SW 1271 (cell line): ENCODE measurements around the gene MUC5AC.
"Not testable (repeated sequence)": the region's sequence is repeated elsewhere in the genome, so short reads cannot be mapped to it uniquely, and the experiment has no call there.

ENCODE experiments used
- DNase-seq, 2 experiments: peaks; one replicate each; lab custom pipeline; 2025; lab: John Stamatoyannopoulos, UW

Gene MUC5AC

DNA sequence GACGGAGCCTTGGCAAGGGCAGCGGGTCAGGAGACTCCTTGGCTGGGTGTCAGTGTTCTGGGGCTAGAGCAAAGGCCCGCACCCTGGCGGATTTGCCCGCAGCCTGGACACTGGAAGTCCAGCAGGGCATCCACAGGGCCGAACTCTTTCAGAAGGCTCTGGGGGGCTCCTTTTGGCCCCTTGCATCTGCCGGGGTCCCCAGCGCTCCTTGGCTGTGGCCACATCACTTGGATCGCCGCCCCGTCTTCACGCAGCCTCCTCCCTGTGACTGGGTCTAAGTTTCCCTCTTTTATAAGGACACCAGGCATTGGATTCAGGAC lies 20.0 kb downstream of the MUC5AC start:
- DNase-seq, result no peak

DNA sequence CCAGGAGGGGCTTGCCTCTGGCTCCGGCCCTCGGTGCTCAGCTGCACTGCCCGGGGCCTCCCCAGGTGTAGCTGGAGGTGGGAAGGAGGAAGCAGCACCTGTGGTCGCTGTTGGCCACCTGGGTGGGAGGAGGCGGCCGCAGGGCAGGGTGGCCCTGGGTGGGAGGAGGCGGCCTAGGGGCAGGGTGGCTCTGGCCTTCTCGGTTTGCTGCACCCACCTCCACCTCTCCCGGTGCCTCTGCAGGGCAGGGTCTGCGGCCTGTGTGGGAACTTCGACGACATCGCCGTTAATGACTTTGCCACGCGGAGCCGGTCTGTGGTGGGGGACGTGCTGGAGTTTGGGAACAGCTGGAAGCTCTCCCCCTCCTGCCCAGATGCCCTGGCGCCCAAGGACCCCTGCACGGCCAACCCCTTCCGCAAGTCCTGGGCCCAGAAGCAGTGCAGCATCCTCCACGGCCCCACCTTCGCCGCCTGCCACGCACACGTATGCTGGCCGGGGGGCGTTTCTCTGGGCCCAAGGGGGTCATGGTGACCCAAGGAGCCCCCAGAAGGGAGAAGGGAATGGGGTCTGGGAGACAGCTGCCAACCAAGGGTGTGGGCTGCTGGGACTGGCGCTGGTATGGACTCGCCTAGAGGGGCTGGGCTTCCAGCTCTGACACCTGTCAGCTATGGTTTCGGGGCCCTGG lies 20.6 kb downstream of the MUC5AC start:
- no peak for DNase-seq

DNA sequence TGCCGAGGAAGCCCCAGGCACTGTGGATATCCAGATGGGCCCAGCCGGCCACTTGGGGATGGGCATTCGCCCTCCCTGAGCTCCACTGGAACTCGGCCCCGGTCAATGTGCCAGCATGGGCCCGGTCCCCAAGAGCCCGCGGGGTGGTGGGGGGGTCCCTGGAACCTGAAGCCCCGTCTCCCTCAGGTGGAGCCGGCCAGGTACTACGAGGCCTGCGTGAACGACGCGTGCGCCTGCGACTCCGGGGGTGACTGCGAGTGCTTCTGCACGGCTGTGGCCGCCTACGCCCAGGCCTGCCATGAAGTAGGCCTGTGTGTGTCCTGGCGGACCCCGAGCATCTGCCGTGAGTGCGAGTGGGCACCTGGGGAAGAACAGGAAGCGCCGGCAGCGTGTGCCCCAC lies 21.2 kb downstream of the MUC5AC start:
- no peak for DNase-seq

DNA sequence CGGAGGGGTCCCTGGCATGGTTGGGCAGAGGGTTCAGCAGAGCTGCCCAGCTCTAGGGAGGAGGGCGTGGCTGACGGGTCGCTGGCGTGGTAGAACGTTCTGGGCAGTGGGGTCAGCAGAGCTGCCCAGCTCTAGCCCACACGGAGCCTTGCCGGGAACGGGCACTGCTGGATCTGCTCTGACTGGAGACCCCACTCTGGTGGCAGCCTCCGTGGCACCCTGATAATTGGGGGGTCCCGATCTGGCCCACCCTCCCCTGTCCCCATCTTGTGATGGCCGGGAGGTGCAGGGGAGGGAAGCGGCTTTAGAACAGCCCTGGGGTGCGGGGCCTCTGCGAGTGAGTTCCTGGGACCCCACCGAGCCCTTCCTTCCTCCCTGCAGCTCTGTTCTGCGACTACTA lies 21.9 kb downstream of the MUC5AC start:
- DNase-seq, result no peak

DNA sequence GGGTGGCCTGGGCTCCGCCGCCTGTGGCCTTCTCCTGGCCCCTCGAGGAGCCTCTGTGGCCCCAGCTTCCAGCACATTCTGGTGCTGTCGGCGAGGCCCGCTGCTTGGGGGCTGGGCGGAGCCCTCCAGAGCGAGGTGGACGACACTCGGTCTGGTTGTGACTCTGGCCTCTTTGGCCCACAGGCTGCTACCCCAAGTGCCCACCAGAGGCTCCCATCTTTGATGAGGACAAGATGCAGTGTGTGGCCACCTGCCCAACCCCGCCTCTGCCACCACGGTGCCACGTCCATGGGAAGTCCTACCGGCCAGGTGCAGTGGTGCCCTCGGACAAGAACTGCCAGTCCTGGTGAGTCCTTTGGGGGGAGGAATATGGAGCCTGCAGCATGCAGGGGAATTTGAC lies 22.4 kb downstream of the MUC5AC start:
- no peak for DNase-seq

DNA sequence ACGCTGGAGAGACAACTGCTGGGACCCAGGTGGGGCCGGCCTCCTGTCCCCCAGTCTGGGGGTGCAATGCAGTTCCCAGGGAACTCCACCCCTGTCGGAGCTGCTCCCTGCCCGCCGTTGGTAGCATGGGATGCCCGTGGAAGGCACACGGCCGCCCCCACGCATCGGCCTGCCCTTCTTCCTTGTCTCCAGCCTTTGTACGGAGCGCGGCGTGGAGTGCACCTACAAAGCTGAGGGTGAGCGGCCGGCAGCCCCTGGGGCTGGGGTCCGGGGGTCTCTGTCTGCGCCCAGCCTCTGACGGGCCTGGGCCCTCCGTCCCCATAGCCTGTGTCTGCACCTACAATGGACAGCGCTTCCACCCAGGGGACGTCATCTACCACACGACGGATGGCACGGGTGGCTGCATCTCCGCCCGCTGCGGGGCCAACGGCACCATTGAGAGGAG lies 23.2 kb downstream of the MUC5AC start:
- no peak for DNase-seq

DNA sequence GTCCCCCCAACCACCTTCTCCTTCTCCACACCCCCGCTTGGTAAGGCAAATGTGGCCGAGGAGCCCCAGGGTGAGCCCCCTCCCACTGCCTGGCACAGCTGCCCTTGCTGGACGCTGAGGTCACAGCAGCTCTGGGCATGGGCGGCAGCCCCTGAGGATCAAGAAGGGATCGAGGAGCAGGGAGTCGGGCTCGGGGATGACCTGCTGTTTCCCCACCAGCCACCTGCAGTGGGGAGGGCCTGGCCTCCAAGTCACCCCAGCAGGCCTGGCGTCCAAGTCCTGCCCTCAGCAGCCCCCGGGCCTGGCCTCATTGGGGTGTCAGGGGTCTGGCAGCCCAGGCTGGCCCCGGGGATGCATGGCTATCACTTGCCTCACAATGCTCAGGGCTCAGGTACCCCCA lies 23.7 kb downstream of the MUC5AC start:
- DNase-seq, result no peak

DNA sequence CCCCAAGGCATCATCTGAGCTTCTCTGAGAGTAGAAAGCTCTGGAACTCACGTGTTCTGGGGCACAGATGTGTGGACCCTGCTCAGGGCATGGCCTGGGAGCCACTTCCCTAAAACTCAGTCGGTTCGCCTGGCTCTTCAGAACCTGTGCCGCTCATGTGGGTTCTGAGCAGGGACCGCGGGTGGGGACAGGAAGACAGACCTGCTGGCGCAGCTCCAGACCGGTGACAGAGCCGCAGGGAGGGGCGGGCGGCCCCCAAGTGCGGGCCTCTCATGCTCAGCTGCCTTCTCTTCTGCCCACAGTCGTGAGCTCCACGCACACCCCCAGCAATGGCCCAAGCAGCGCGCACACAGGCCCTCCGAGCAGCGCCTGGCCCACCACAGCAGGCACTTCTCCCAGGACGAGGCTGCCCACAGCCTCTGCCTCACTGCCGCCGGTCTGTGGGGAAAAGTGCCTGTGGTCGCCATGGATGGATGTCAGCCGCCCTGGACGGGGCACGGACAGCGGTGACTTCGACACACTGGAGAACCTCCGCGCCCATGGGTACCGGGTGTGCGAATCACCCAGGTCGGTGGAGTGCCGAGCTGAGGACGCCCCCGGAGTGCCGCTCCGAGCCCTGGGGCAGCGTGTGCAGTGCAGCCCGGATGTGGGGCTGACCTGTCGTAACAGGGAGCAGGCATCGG lies 24.2 kb downstream of the MUC5AC start:
- no peak for DNase-seq

DNA sequence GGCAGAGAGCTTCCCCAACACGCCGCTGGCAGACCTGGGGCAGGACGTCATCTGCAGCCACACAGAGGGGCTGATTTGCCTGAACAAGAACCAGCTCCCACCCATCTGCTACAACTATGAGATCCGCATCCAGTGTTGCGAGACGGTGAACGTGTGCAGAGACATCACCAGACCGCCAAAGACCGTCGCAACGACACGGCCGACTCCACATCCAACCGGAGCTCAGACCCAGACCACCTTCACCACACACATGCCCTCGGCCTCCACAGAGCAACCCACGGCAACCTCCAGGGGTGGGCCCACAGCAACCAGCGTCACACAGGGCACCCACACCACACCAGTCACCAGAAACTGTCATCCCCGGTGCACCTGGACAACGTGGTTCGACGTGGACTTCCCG lies 26.4 kb downstream of the MUC5AC start:
- not testable (repeated sequence) for DNase-seq

DNA sequence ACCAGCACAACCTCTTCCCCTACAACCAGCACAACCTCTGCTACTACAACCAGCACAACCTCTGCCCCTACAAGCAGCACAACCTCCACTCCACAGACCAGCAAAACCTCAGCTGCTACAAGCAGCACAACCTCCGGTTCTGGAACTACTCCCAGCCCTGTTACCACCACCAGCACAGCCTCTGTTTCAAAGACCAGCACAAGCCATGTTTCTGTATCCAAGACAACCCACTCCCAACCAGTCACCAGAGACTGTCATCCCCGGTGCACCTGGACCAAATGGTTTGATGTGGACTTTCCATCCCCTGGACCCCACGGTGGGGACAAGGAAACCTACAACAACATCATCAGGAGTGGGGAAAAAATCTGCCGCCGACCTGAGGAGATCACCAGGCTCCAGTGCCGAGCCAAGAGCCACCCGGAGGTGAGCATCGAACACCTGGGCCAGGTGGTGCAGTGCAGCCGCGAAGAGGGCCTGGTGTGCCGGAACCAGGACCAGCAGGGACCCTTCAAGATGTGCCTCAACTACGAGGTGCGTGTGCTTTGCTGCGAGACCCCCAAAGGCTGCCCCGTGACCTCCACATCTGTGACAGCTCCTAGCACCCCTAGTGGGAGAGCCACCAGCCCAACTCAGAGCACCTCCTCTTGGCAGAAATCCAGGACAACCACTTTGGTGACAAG lies 30.8 kb downstream of the MUC5AC start:
- not testable (repeated sequence) for DNase-seq

DNA sequence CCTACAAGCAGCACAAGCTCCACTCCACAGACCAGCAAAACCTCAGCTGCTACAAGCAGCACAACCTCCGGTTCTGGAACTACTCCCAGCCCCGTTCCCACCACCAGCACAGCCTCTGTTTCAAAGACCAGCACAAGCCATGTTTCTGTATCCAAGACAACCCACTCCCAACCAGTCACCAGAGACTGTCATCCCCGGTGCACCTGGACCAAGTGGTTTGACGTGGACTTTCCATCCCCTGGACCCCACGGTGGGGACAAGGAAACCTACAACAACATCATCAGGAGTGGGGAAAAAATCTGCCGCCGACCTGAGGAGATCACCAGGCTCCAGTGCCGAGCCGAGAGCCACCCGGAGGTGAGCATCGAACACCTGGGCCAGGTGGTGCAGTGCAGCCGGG lies 32.1 kb downstream of the MUC5AC start:
- not testable (repeated sequence) for DNase-seq

DNA sequence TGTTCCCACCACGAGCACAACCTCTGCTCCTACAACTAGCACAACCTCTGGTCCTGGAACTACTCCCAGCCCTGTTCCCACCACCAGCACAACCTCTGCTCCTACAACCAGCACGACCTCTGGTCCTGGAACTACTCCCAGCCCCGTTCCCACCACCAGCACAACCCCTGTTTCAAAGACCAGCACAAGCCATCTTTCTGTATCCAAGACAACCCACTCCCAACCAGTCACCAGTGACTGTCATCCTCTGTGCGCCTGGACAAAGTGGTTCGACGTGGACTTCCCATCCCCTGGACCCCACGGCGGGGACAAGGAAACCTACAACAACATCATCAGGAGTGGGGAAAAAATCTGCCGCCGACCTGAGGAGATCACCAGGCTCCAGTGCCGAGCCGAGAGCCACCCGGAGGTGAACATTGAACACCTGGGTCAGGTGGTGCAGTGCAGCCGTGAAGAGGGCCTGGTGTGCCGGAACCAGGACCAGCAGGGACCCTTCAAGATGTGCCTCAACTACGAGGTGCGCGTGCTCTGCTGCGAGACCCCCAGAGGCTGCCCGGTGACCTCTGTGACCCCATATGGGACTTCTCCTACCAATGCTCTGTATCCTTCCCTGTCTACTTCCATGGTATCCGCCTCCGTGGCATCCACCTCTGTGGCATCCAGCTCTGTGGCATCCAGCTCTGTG lies 34.2 kb downstream of the MUC5AC start:
- DNase-seq, result not testable (repeated sequence)

DNA sequence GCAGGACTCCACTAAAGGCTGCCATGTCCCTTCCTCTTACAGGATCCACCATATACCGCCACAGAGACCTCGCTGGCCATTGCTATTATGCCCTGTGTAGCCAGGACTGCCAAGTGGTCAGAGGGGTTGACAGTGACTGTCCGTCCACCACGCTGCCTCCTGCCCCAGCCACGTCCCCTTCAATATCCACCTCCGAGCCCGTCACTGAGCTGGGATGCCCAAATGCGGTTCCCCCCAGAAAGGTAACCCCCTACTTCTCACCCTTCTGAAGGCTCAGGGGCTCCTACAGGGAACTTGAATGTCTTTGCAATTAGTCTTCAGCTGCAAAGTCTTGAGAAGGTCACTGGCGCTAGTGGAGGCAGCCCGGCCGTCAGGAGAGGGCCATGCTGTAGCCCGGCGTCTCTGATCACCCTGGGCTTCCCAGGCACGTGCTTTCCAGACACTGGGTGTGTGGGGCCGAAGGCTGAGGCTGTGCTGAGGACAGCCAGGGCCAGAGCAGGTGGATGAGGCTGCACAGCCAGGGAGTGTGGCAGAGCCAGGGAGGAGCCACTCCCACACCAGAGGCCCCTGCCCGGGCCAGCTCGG lies 35.1 kb downstream of the MUC5AC start:
- no peak for DNase-seq

DNA sequence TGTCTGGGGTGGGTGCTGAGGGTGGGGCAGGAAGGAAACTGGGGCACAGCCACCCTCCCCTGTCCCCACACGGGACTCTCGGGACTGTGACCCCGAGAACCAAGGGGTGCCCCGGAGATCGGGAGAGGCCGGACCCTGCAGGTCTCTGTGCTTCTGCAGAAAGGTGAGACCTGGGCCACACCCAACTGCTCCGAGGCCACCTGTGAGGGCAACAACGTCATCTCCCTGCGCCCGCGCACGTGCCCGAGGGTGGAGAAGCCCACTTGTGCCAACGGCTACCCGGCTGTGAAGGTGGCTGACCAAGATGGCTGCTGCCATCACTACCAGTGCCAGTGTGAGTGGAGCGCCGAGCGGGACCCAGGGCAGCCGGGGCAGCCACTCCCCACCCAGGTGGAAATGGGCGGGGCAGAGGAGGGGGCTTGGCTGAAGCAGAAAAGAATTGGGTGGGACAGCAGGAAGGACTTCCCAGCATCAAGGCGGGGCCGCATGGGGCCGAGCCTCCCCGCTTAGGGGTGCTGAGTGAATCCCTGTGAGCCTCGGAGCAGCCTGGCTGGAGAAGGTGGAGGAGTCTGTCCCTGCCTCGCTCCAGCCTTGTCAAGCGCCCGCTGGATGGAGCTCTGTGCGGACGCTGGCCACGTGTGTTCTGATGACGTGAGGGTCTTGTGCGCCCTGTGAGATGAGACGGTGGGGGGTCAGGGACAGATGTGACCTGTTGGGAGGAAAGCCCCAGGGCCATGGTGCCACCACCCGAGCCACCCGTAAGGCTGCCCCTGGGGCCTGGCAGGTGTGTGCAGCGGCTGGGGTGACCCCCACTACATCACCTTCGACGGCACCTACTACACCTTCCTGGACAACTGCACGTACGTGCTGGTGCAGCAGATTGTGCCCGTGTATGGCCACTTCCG lies 35.8 kb downstream of the MUC5AC start:
- DNase-seq, result no peak

DNA sequence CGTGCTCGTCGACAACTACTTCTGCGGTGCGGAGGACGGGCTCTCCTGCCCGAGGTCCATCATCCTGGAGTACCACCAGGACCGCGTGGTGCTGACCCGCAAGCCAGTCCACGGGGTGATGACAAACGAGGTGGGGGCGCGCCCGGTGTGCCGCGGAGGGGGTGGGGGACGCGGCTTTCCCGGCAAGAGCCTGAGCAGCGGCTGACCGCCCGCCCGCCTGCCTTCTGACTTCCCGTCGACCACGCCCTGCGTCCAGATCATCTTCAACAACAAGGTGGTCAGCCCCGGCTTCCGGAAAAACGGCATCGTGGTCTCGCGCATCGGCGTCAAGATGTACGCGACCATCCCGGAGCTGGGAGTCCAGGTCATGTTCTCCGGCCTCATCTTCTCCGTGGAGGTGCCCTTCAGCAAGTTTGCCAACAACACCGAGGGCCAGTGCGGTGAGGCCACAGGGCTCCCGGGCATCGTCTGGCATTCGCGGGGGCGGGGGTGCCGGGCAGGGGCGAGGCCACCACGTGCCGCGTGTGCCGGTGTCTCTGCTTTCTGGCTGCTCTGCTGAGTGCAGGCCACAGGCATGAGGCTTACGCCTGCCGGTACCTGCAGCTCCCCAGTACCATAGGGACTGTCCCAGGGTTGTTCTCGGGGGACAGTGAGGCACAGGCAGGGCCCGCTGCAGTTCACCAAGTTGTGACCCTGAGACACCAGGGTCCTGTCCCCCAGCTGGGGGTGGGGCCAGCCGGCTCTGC lies 36.7 kb downstream of the MUC5AC start:
- no peak for DNase-seq

DNA sequence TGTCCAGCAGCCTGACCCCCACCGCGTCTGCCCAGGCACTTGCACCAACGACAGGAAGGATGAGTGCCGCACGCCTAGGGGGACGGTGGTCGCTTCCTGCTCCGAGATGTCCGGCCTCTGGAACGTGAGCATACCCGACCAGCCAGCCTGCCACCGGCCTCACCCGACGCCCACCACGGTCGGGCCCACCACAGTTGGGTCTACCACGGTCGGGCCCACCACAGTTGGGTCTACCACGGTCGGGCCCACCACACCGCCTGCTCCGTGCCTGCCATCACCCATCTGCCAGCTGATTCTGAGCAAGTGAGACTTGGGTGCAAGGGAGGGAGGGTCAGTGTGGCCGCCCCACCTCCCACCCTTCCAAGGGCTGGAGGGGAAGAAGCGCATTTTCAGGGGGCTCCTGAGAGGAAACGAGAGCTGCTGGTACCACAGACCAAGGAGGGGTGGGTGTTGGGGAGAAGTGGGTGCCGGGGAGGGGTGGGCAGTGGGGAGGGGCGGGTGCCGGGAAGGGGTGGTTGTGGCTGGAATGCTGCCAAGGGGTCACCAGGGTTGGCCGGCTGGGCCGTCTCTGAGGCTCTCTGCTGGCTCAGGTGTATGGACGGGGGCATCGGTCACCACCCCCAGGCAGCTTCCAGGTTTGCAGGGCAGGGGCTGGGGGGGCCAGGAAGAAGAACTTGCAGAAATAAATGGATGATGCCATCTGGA lies 37.4 kb downstream of the MUC5AC start:
- DNase-seq, result no peak

DNA sequence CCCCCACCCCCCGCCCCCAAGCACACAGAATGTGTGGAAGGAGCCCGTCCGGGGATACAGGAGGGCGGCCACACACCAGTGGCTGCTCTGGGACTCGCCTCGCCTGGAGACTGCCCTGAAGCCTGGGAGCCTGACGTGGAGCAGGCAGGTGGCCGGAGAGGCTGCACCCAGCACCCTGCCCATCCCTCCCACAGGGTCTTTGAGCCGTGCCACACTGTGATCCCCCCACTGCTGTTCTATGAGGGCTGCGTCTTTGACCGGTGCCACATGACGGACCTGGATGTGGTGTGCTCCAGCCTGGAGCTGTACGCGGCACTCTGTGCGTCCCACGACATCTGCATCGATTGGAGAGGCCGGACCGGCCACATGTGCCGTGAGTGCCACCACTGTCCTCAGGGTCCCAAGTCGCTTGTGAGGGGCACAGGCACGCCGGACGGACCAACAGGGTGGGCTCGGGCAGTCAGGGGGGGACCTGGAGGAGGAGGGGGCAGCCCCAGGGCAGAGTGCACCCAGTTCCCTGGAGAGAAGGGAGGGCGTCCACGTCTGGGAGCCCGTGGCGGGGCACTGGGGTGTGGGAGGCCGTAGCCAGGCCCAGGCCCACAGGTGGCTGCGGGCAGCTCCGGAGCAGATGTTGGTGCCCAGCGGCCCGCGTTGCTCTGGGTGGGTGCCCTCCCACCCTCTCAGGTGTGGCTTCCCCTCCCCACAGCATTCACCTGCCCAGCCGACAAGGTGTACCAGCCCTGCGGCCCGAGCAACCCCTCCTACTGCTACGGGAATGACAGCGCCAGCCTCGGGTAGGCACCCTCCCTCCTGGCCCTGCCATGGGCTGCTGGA lies 38.1 kb downstream of the MUC5AC start:
- DNase-seq, result no peak

DNA sequence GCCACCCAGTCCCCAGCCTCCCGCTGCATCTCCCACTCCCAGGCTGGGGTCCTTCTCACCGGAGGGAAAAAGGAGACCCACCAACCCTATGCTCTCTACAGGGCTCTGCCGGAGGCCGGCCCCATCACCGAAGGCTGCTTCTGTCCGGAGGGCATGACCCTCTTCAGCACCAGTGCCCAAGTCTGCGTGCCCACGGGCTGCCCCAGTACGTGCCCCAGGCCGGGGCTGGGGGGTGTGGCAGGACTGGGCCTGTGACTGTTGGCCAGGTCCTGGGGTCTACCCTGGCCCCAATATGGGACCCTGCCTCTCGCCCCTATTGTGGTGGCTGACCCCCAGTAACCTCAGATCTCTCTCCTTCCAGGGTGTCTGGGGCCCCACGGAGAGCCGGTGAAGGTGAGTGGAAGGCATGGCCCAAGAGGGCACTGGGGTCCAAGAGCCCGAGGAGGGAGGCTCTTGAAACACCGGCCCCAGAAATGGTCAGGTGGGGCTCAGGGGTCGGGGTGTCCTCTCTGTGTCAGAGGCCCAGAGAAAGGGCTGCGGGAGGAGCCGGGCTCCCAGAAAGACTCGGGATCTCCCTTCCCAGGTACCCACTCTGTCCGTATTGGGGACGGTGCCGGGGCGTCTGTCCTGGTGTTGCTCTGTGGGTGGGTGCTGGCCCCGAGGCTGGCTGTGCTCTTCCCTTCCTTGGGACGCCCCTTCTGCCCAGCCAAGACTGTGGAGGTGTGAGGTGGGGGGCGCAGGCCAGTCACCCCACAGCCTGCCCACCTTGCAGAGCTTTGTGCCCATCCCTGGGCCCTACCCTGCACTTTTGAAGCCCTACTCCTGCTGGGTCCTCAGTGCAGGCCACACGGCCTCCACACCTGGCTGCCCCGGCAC lies 39.0 kb downstream of the MUC5AC start:
- DNase-seq, result no peak
